Tibial nerve (tissue), 4 donors: ENCODE measurements around the gene UPP1.

Experiments used
- CTCF ChIP-seq, 5 experiments: fragments of 200-600 bp in 3 of 5; fragments of 450-650 bp in 2 of 5; sonication (generic) in 3 of 5; IDR thresholded peaks; one replicate each; pipeline ENCODE4 v1.5.1; 2016 to 2019; ENCODE audit warnings: antibody characterized with exemption in 5 of 5, mild to moderate bottlenecking in 3 of 5, moderate library complexity in 2 of 5
- EP300 ChIP-seq, 2 donors: sonication (generic); formaldehyde crosslinking; IDR thresholded peaks; one replicate each; pipeline ENCODE4 v1.6.1; 2017; ENCODE audit warnings: antibody characterized with exemption in 2 of 2, mild to moderate bottlenecking in 1 of 2
- POLR2A ChIP-seq, 2 donors: fragments of 450-650 bp; IDR thresholded peaks; one replicate each; pipeline ENCODE4 v1.6.1; 2017; ENCODE audit warnings: antibody characterized with exemption in 2 of 2, mild to moderate bottlenecking in 2 of 2, moderate library complexity in 2 of 2

- TF ChIP-seq CTCF (IDR thresholded peaks at IDR 0.05) (no peak), POLR2A (IDR thresholded peaks at IDR 0.05) (no peak), EP300 (IDR thresholded peaks at IDR 0.05) (no peak)
These were observed 23.5 kb downstream of the UPP1 start for GRCh38 chr7:48112401-48113165.
